Renal cortical epithelial cell (primary cell): ENCODE results near the gene TMPRSS11B. TPM values are rescaled to one million over a fixed set of nuclear protein-coding genes. Genes with fewer than 3 reads are reported as not detected.

Experiments
- DNase-seq: peaks from one replicate; pipeline ENCODE4 v3.0.0-alpha.2; 2011; ENCODE audit warnings: low read depth
- total RNA-seq: library from RNA; depleted of rRNA; stranded (reverse); fragments of >200 nt; gene quantifications from 2 replicates; pipeline ENCODE4 v1.2.3, GENCODE V29; 2014

Gene TMPRSS11B
- not detected in 2 replicates for total RNA-seq

DNA sequence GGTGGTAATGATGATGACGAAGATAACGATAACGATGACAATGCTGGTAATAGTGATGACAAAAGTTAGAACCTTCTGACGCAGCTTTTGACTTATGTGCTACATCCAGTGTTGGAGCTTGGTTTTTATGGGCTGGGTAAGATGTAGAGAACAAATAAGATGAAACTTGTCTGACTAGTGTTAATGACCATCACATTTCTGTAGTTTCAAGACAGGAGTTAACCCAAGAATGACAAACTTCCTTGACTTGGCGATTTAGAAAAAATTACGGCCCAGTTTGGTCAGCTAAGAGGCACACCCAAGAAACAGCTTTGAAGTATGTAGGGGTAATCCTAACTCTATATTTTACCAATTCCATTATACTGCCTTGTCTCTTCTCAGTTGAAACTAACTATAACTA is at the start of gene TMPRSS11B:
Gene TMPRSS11B, minus strand, starts transcription at position 101 of the 400 bp plus-strand sequence. CDS start 136 bp downstream, outside the sequence.
- no peak for DNase-seq

DNA sequence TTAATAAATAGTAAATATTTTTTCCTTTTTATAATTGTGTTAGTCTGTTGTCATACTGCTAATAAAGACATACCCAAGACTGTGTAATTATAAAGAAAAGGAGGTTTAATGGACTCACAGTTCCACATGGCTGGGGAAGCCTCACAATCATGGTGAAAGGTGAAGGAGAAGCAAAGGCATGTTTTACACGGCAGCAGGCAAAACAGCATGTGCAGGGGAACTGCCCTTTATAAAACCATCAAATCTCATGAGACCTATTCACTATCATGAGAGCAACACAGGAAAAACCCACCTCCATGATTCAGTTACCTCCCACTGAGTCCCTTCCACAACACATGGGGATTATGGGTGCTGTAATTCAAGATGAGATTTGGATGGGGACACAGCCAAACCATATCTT is 45.8 kb upstream of the TMPRSS11B start:
- no peak for DNase-seq

DNA sequence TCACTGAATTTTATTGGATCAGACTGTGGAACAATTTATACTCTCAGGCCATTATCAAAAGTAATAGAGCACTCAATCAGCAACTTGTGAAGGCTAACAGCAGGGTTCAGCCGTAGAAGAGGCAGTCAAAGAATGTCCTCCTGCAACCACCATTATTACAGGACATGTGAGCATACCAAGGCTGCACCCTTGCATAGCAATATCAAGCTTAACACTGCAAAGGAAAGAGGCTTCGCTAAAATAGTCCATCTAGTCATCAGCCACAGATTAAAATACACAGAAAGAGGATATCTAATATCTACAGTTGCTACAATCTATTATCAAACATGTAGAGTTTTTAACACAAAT is 42.9 kb upstream of the TMPRSS11B start:
- peak; percentile 89 for DNase-seq

DNA sequence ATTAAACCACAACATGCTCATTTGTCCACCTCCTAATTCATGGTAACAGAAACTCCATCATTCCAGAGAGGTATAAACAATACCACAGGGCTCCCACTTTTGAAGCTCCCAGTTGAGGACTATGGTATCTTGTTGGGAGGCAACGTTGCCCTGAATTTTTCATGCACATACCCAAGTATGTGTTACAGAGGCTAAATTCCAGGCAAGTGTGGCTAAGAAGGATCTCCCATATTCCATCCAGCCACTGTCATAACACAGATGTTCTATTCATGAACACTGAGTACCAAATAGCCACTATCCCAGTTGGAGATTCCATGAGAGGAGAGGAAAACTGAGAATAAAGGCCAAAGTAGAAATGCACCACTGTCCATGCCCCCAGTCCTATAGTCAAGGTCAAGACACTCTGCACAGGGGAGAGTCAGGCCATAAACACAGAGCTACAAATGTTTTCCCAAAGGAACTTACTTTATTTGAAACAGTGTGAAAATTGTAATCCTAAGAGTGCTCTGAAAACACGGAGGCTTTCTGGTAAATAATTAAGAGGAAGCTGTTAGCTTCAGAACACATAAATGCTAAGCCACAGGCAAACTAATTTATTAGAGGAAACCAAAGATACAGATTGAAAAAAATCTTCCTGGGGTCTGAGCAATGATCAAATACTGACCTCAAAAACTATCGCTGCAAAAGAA is 42.4 kb upstream of the TMPRSS11B start:
- DNase-seq = peak; percentile 73

- peak; percentile 28 for DNase-seq
Measured at GRCh38 chr4:68283714-68284113, 38.2 kb upstream of the TMPRSS11B start.

DNA sequence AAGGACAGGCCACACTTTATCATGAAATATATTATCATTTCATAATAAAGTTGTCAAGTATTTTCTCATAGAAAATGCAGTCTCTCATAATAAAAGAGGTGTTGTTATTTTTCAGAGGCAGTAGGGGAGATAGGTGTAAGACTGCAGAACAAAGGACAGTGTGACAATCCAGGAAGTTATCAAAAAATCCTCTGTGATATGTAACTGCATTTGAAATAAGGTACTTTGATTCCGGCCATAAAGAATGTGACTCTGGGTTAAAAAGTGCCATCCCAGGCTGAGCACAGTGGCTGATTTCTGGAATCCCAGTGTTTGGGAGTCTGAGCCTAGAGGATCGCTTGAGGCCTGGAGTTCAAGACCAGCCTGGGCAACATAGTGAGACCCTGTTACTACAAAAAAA is 37.6 kb upstream of the TMPRSS11B start:
- DNase-seq = no peak

GRCh38 chr4:68281796-68282740 is 36.6 kb upstream of the TMPRSS11B start:
- peak; percentile 26 for DNase-seq

DNA sequence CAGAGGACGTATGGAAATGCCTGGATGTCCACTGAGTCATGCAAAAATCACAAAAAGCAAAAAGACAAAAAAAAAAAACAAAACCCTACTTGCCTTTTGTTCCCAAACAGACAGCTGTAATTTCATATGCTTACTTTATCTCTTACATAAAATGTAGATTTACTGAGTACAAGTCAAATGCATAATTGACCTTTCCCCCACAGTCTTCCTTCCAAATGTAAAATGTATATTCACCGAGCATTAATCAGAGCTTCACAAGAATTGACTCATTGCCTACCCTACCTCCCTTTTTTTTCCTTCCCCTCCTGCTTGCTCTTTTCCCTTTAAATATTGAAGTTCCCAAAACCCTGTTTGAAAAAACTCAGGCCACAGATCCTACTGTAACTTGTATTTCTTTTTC is 32.5 kb upstream of the TMPRSS11B start:
- no peak for DNase-seq

DNA sequence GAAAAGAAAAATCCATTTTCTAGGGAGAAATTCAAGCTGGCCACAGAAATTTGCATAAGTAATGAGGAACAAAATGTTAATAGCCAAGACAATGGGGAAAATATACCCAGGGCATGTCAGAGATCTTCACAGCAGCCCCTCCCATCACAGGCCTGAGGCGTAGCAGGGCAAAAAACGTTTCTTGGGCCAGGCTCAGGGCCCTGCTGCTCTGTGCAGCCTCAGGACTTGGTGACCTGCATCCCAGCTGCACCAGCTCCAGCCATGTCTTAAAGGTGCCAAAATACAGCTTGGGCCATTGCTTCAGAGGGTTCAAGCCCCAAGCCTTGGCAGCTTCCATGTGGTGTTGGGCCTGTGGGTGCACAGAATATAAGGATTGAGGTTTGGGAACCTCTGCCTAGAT is 32.1 kb upstream of the TMPRSS11B start:
- DNase-seq = no peak

DNA sequence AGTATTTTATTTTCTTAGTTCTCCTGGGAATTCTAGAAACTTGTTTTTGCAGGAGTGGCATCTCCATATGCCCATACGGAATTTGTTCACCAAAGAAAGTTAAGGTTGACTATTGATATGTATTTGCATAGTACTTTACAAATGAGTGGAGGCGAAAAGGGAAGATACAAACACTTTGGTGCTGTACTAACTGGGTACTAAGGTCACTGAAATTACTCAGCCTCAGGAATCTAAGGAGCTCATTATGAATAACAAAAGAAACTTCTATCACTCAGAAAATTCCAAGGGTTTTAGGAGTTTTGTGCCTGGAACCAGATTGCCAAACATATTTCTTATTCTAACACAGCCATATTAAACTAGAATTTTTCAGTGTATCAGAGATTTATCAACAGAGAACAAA is 27.4 kb upstream of the TMPRSS11B start:
- peak; percentile 59 for DNase-seq

GRCh38 chr4:68272380-68272779 is 26.9 kb upstream of the TMPRSS11B start:
- peak; percentile 54 for DNase-seq

DNA sequence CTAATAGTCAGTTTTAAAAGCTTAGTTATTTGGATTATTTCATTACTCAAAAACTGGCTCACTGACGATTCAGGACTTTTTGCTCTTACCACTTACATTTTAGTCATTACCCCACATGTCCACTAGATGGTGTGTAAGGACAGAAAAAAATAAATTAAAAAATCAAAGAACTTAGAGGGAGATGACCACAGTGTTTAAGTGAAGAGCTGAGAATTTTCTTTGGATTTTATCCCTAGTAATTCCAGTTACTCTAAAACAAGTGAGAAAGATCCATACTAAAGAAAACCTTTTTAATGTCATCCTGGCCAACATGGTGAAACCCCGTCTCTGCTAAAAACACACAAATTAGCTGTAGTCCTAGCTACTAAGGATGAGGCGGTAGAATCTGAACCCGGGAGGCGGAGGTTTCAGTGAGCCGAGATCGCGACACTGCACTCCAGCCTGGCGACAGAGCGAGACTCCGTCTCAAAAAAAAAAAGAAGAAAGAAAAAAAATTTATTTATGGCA is 26.4 kb upstream of the TMPRSS11B start:
- peak; percentile 80 for DNase-seq

- DNase-seq = peak; percentile 65
Measured at GRCh38 chr4:68267433-68267944, 22.0 kb upstream of the TMPRSS11B start.

DNA sequence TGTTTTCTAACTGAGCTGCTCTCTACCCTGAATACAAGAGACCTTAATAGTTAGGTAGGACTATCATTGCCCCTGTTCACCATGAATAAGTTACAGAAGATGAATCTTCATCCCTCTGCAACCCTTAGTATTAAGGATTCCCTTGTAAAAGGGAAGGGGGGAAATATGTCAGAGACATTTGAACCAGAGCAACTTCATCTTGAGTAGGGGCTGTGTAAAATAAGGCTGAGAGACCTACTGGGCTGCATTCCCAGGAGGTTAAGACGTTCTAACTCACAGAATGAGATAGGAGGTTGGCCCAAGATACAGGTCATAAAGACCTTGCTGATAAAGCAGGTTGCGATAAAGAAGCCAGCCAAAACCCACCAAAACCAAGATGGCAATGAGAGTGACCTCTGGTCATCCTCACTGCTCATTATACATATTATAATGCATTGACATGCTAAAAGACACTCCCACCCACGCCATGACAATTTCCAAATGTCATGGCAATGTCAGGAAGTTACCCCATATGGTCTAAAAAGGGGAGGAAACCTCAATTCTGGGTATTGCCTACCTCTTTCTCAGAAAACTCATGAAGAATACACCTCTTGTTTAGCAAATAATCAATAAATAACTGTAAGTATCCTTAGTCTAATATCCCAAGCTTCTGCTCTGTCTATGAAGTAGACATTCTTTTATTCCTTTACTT is 19.5 kb upstream of the TMPRSS11B start:
- no peak for DNase-seq

GRCh38 chr4:68259191-68259590 is 13.7 kb upstream of the TMPRSS11B start:
- no peak for DNase-seq

- DNase-seq = peak; percentile 64
Measured at GRCh38 chr4:68257719-68258118, 12.2 kb upstream of the TMPRSS11B start.

DNA sequence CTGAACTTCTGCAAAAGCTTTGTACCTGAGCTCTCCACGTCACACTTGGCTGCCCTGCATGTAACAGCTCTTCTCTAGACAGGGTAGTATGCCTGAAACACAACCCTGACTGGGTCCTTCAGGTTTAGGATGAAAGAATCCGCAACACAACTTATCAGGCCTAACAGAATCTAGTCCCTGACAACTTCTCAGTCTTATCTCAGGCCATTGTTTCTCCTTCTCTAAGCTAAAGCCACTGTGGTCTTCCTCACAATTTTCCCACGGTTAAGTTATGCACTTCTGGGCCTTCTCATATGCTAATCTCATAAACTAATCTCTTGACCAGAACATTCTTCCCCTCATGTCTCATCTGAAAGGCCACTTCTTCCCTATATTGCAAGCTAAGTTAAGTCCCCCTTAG is 10.8 kb upstream of the TMPRSS11B start:
- DNase-seq = peak; percentile 8

DNA sequence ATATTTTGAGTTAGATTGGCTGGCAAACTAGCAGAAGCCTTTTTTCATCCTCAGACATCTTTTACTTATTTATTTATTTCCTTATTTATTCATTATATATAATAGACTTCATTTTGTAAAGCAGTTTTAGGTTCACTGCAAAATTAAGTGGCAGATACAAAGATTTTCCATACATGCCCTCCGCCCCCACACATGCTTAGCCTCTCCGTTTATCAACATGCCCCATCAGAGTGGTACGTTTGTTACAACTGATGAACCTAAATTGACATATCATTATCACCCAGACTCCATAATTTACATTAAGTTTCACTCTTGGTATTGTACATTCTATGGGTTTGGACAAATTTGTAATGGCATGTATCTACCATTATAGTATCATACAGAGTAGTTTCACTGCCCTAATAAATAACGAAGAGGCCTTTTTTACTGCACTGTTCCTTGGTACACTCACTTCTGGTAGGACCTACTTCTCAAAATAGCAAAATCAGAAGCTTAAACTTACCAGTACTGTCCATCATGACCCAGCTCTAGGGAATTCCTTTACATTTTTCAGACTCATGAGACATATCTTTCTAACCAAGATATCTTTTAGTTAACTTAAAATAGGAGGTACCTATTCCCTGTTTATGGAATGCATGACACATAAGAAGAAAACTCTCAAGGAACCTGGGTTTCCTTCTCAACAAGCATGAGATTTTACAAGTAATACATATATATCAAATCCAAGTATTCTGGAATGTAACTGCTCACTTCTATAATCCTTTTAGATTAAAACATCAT is 4.8 kb upstream of the TMPRSS11B start:
- DNase-seq = no peak

GRCh38 chr4:68249434-68249833 is 3.9 kb upstream of the TMPRSS11B start:
- peak; percentile 20 for DNase-seq

DNA sequence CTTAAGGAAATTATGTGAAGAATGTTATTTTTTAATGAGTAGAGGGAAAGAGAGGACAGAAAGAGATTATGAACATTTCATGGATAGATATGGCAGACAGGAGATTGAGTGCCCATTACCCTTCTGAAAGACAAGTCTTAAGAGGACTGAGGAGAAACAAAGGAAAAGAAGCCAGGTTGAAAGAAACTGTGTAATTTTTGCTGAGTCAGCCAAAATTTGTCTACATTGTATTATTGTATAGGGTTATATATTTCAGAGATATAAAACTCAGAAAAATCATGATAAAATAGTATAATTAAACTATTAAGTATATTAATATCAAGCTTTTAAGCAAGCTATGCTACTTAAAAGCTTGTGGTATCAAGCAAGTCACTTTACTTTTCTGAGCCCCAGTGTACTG is 4.9 kb downstream of the TMPRSS11B start:
- no peak for DNase-seq

DNA sequence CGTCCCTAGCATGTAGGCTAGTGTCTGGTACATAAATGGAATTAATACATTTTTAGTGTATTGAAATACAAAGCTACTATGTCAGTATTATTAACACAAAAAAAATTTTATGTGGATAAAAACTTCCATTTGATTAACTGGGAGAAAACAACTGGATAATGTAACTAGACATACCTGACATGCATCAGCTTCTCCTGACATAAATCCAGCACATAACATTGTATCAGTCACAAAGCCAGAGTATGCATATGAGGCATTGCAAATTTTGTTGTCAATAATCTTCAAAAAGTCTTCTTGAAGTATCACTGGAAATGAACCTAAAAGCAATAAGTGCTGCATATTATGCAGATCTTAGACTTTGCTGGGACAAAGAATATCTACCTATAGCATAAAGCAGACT is 16.9 kb downstream of the TMPRSS11B start:
- no peak for DNase-seq
